Thoracic aorta (tissue), 2 donors: Measurements from ENCODE around the gene GPR83. TPM values are rescaled to one million over a fixed set of nuclear protein-coding genes. Genes with fewer than 3 reads are reported as not detected.

Experiments used
- ATAC-seq: fragments of 150-250 bp; one replicate; pipeline ENCODE4 v1.8.0; 2017; ENCODE audit warnings: low read depth; ENCODE audit not compliant: insufficient number of reproducible peaks, low FRiP score
- DNase-seq: peaks from one replicate; pipeline ENCODE4 v3.0.0-alpha.2; 2020; ENCODE audit warnings: low spot score
- H3K27ac ChIP-seq, 2 donors: fragments of 200-600 bp; sonication (generic); 1 replicate in 1 of 2; 2 replicates in 1 of 2; pipeline ENCODE4 v1.5.1; 2016; ENCODE audit warnings: mild to moderate bottlenecking in 2 of 2, moderate library complexity in 2 of 2
- H3K27me3 ChIP-seq: fragments of 200-600 bp; sonication (generic); replicated peaks from 2 replicates; pipeline ENCODE4 v1.6.0; 2016; ENCODE audit warnings: mild to moderate bottlenecking; ENCODE audit not compliant: insufficient read depth
- H3K36me3 ChIP-seq: fragments of 200-600 bp; sonication (generic); one replicate; pipeline ENCODE4 v1.5.1; 2016
- H3K4me1 ChIP-seq, 2 donors: fragments of 200-600 bp; sonication (generic); 1 replicate in 1 of 2; 2 replicates in 1 of 2; pipeline versions ENCODE4 v1.5.1 to v1.6.0; 2016; ENCODE audit warnings: low read depth in 2 of 2, mild to moderate bottlenecking in 1 of 2; ENCODE audit not compliant: control insufficient read depth in 1 of 2
- H3K4me3 ChIP-seq: fragments of 200-600 bp; sonication (generic); 2 replicates; pipeline ENCODE4 v1.5.1; 2016; ENCODE audit warnings: mild to moderate bottlenecking
- H3K9me3 ChIP-seq: fragments of 200-600 bp; sonication (generic); 2 replicates; pipeline ENCODE4 v1.5.1; 2016
- total RNA-seq, 2 donors: library from RNA; depleted of rRNA; stranded (reverse); fragments of >200 nt; gene quantifications; one replicate each; pipeline versions ENCODE4 v1.1.0 to v1.2.3, GENCODE V29; 2016
- TF ChIP-seq, protein P1 (sequence below): fragments of 200-600 bp; sonication (generic); IDR thresholded peaks from one replicate; pipeline ENCODE4 v1.5.1; 2019; ENCODE audit warnings: antibody characterized with exemption

GPR83 gene
- total RNA-seq, 2 donors from 2014 or later, result 0.27 TPM; not detected in 1

DNA sequence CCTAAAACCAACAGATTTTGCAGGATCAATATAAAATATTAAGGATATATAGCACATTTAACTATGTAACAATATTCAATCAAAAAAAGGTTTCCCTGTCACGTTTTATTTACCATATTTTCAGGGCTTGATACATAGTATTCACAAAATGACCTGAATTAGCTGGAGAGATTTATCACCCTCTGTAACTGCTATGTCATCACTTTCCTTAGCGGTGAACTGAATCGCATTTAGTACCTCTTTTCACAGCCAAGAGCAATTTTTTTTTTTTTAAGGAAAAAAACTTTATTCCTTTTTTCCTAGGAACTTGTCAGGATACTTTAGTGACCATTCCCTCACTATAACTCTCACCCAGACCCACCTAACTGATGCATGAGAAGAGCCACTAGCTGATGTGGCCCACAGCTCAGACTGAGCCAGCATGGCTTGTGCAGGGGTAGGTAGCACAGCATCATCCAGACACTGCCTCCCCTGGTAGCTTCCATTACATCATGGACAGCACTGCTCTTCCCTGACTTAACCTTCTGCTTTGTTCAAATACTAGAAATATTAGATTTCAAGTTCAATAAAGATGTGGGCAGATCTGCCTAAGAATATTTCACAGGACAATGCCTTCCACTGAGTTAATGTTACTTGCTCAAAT is 17.0 kb upstream of the GPR83 start:
- DNase-seq (no peak), ATAC-seq (no peak)
- H3K27me3 ChIP-seq, result no peaks in the 10 kb centered on the region
- no peak overlapping the region for H3K27ac ChIP-seq
- H3K4me1 ChIP-seq, result no peaks in the 10 kb centered on the region
- no peak overlapping the region for H3K4me3 ChIP-seq
- no peaks in the 10 kb centered on the region for H3K9me3 ChIP-seq
- H3K36me3 ChIP-seq, result peaks cover 3% of the 10 kb centered on the region
- TF ChIP-seq, protein P1, sequence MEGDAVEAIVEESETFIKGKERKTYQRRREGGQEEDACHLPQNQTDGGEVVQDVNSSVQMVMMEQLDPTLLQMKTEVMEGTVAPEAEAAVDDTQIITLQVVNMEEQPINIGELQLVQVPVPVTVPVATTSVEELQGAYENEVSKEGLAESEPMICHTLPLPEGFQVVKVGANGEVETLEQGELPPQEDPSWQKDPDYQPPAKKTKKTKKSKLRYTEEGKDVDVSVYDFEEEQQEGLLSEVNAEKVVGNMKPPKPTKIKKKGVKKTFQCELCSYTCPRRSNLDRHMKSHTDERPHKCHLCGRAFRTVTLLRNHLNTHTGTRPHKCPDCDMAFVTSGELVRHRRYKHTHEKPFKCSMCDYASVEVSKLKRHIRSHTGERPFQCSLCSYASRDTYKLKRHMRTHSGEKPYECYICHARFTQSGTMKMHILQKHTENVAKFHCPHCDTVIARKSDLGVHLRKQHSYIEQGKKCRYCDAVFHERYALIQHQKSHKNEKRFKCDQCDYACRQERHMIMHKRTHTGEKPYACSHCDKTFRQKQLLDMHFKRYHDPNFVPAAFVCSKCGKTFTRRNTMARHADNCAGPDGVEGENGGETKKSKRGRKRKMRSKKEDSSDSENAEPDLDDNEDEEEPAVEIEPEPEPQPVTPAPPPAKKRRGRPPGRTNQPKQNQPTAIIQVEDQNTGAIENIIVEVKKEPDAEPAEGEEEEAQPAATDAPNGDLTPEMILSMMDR, result no peak

DNA sequence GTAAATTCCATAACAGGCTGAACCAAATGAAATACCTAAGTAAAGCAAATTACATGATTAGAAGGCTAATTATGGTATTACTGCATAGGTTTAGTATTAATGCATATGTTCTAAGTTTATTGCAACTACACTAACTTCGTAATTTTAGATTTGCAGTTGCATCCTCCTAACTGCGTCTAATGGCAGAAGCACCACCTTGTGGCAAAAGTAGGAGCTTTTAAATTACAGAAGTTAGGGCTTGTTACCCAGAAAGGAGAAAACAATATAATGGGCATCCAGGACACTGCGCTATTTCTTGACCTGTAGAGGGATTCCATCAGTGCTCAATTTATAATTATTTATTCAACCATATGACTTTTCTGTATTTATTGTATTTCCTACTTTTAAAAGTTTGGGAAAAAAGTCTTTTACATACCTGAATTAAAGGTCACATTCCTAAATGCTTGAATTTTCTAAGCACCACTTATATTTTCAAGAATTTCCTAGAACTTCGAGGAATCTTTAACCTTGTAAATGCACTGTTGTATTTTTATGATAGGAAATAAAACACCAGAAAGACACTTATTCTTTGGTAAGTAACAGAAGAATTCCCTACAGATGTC is 16.3 kb upstream of the GPR83 start:
- Histone ChIP-seq H3K27ac (no peak overlapping the region), H3K9me3 (no peaks in the 10 kb centered on the region), H3K36me3 (peaks cover 3% of the 10 kb centered on the region), H3K4me3 (no peak overlapping the region), H3K27me3 (no peaks in the 10 kb centered on the region), H3K4me1 (no peaks in the 10 kb centered on the region)
- TF ChIP-seq, protein P1, result peak; percentile 47
- ATAC-seq (no peak), DNase-seq (no peak)

DNA sequence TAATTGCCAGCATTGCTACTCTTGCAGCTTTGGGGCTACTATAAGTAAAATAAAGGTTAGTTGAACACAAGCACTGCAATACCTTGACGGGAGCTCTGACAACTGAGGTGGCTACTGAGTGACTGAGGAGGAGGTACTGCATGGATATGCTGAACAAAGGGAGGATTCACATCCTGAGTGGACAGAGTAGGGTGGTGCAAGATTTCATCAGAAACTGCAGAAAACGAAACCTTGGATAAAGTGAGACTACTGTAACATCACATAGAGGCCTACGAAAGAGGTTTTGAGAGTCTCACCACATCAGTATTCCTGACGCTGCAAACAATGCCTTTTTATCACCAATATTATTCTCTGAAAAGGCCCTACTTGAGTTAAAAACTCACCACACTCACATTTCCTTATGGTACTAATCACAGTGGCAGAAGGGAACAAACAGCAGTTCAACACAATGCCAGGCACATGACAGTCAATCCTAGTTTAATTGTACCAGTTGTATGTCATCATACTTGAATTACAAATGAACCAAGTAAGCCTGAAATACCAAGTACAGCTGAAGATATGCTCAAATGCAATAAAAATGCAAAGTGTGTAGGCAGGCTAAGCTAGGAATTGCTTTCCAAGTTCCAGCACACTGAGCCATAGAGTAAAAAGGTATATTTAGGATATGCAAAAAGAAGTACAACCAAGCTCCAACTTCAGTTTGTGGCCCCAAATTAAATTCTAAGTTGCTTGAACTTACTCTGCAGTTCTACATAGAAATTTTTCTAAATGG is 4.0 kb upstream of the GPR83 start:
- no peak for DNase-seq
- H3K27me3 ChIP-seq, result no peaks in the 10 kb centered on the region
- H3K9me3 ChIP-seq, result no peaks in the 10 kb centered on the region
- TF ChIP-seq, protein P1, result no peak
- no peak overlapping the region for H3K27ac ChIP-seq
- H3K36me3 ChIP-seq, result no peaks in the 10 kb centered on the region
- no peak for ATAC-seq
- H3K4me1 ChIP-seq, result peaks cover 0 to 11% of the 10 kb centered on the region in 2 donors
- H3K4me3 ChIP-seq, result no peak overlapping the region

GRCh38 chr11:94402355-94402754 is 1.1 kb upstream of the GPR83 start:
- Histone ChIP-seq H3K4me3 (no peak overlapping the region), H3K27ac (no peak overlapping the region), H3K27me3 (no peaks in the 10 kb centered on the region), H3K9me3 (no peaks in the 10 kb centered on the region), H3K36me3 (no peaks in the 10 kb centered on the region), H3K4me1 (peaks cover 0 to 11% of the 10 kb centered on the region in 2 donors)
- ATAC-seq (no peak), DNase-seq (no peak)
- TF ChIP-seq, protein P1, result no peak

GRCh38 chr11:94401773-94402265 is 600 bp upstream of the GPR83 start:
- ATAC-seq (no peak), DNase-seq (no peak)
- H3K4me3 ChIP-seq, result peak overlapping the region; percentile 57
- H3K36me3 ChIP-seq, result no peaks in the 10 kb centered on the region
- H3K4me1 ChIP-seq, result peaks cover 0 to 11% of the 10 kb centered on the region in 2 donors
- H3K27ac ChIP-seq, result no peak overlapping the region
- TF ChIP-seq, protein P1, result no peak
- no peaks in the 10 kb centered on the region for H3K9me3 ChIP-seq
- no peaks in the 10 kb centered on the region for H3K27me3 ChIP-seq
